SIG-M5 treated with dmso at 0.1 percent for 504 hours (cell line): ENCODE data around the gene LAX1.

Source experiments
- DNase-seq: peaks from one replicate; lab custom pipeline; 2025; ENCODE audit not compliant: unreplicated experiment; lab: John Stamatoyannopoulos, UW

LAX1 gene

GRCh38 chr1:203807196-203807595 is 42.2 kb downstream of the LAX1 start:
- no peak for DNase-seq

GRCh38 chr1:203813581-203814341 is 48.8 kb downstream of the LAX1 start:
- no peak for DNase-seq

- no peak for DNase-seq
Measured at GRCh38 chr1:203818399-203818798, 53.4 kb downstream of the LAX1 start.

- DNase-seq, result no peak
Measured at GRCh38 chr1:203823306-203823705, 58.3 kb downstream of the LAX1 start.
